ENCODE measurements around the gene ELK3.

The ELK3 gene

DNA sequence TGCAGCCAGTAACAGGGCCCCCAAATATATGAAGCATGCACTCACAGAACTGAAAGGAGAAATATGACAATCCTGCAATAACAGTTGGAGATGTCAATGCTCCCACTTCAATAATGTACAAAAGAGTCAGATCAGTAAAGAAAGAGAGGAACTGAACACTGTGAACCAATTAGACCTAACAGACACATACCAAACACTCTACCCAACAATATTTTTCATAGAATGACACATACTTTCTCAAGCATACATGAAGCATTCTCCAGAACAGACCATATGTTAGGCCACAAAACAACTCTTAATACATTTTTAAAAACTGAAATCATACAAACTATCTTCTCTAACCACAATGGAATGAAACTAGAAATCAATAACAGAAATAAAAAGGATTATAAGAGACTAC lies 80.2 kb downstream of the ELK3 start:
- no peak overlapping the region for H3K27ac ChIP-seq (ENCODE audit: low read depth, low read length, severe bottlenecking)
- peaks cover 68% of the 10 kb centered on the region for H3K36me3 ChIP-seq (ENCODE audit: control insufficient read depth, insufficient read depth, low read length)
- no peak overlapping the region for H3K4me3 ChIP-seq (ENCODE audit: extremely low read depth, insufficient read depth, low read length, poor library complexity, severe bottlenecking)
- H3K9me3 ChIP-seq (ENCODE audit: control insufficient read depth, low read length), result no peaks in the 10 kb centered on the region
- H3K4me1 ChIP-seq (ENCODE audit: control insufficient read depth, insufficient read depth, low read length, poor library complexity, severe bottlenecking), result no peaks in the 10 kb centered on the region

DNA sequence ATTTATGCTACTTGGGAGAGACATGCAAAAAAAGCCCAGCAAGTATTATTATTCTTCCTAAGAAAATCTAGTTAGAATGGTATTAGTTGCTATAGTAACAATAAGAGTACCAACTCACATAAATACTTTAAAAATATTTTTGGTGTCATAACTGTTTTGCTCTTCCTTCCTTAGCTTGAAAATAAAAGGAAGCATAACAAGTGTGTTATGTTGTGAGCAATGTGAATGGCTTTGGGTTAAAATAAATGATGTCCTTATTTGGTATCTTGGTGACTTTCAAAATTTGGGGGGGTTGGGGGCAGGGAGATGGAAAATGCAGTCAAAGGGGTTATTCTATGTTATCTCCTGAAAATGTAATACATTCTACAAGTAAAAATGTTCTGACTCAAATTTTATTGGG lies 91.0 kb downstream of the ELK3 start:
- Histone ChIP-seq H3K27ac (ENCODE audit: low read depth, low read length, severe bottlenecking) (no peak overlapping the region), H3K4me3 (ENCODE audit: extremely low read depth, insufficient read depth, low read length, poor library complexity, severe bottlenecking) (no peak overlapping the region), H3K36me3 (ENCODE audit: control insufficient read depth, insufficient read depth, low read length) (peaks cover 87% of the 10 kb centered on the region), H3K9me3 (ENCODE audit: control insufficient read depth, low read length) (no peaks in the 10 kb centered on the region), H3K4me1 (ENCODE audit: control insufficient read depth, insufficient read depth, low read length, poor library complexity, severe bottlenecking) (no peaks in the 10 kb centered on the region)

DNA sequence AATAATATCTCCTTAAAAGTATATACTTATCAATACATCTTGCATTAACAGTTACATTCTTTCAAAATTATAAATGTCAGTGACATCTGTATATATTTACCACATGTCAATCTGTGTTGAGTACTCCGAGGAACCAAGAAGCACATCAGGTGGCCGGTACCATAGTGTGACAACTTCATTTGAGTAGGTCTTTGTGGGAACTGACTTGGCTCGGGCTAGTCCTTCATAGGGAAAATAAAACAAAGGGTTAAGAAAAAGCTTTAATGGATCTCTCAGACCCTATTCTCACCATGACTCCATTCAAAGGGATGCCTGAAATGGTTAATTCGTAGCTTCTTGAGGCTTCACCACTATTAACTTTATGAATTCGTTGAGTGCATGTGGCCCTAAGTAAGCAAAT lies 94.9 kb downstream of the ELK3 start:
- no peaks in the 10 kb centered on the region for H3K4me1 ChIP-seq (ENCODE audit: control insufficient read depth, insufficient read depth, low read length, poor library complexity, severe bottlenecking)
- peaks cover 73% of the 10 kb centered on the region for H3K36me3 ChIP-seq (ENCODE audit: control insufficient read depth, insufficient read depth, low read length)
- WGBS, 2 experiments (ENCODE audit: insufficient coverage in 2 of 2), result 82% methylated on average over 2 of the region's 5 CpGs; no CpG with 5 or more reads in 1 of the 2 experiments
- H3K4me3 ChIP-seq (ENCODE audit: extremely low read depth, insufficient read depth, low read length, poor library complexity, severe bottlenecking), result no peak overlapping the region
- H3K9me3 ChIP-seq (ENCODE audit: control insufficient read depth, low read length), result no peaks in the 10 kb centered on the region
- H3K27ac ChIP-seq (ENCODE audit: low read depth, low read length, severe bottlenecking), result no peak overlapping the region

DNA sequence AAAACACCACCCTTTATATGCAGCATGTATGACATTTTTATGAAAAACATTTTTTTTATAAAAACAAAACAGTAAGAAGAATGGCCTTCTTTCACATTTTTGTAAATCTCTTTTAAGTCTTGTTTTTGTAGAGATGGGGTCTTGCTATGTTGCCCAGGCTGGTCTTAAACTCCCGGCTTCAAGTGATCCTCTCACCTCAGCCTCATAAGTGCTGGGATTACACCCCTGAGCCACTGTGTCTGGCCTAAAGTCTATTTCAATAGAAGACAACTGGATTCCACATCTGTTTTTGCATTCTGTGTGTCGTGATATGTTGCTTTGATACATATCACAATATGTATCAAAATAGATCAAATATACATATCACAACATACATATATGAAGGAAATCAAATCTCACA lies 98.9 kb downstream of the ELK3 start:
- no peaks in the 10 kb centered on the region for H3K4me1 ChIP-seq (ENCODE audit: control insufficient read depth, insufficient read depth, low read length, poor library complexity, severe bottlenecking)
- H3K9me3 ChIP-seq (ENCODE audit: control insufficient read depth, low read length), result no peaks in the 10 kb centered on the region
- H3K4me3 ChIP-seq (ENCODE audit: extremely low read depth, insufficient read depth, low read length, poor library complexity, severe bottlenecking), result no peak overlapping the region
- no peak overlapping the region for H3K27ac ChIP-seq (ENCODE audit: low read depth, low read length, severe bottlenecking)
- peaks cover 73% of the 10 kb centered on the region for H3K36me3 ChIP-seq (ENCODE audit: control insufficient read depth, insufficient read depth, low read length)
- WGBS, 2 experiments (ENCODE audit: insufficient coverage in 2 of 2), result 100% methylated on average over 1 of the region's 2 CpGs; no CpG with 5 or more reads in 1 of the 2 experiments

DNA sequence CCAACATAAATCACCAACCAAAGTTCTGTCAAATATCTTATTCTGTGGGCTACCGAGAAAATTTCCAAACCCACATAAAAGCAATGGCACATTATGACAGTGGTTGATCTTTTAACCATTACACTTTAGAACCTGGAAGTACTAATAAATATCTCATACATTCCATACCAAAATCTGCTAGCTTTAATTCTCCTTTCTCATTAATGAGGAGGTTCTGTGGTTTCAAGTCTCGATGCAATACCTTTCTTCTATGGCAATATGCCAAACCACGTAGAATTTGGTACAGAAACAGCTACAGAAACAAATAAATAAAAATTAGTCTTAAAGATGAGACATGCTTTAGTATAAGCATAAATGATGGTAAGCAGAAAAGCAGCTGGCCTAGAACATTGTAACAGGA lies 100.7 kb downstream of the ELK3 start:
- WGBS, 2 experiments (ENCODE audit: insufficient coverage in 2 of 2), result no CpG with 5 or more reads among the region's 3 CpGs
- Histone ChIP-seq H3K36me3 (ENCODE audit: control insufficient read depth, insufficient read depth, low read length) (peaks cover 65% of the 10 kb centered on the region), H3K4me3 (ENCODE audit: extremely low read depth, insufficient read depth, low read length, poor library complexity, severe bottlenecking) (no peak overlapping the region), H3K4me1 (ENCODE audit: control insufficient read depth, insufficient read depth, low read length, poor library complexity, severe bottlenecking) (no peaks in the 10 kb centered on the region), H3K9me3 (ENCODE audit: control insufficient read depth, low read length) (no peaks in the 10 kb centered on the region), H3K27ac (ENCODE audit: low read depth, low read length, severe bottlenecking) (no peak overlapping the region)

DNA sequence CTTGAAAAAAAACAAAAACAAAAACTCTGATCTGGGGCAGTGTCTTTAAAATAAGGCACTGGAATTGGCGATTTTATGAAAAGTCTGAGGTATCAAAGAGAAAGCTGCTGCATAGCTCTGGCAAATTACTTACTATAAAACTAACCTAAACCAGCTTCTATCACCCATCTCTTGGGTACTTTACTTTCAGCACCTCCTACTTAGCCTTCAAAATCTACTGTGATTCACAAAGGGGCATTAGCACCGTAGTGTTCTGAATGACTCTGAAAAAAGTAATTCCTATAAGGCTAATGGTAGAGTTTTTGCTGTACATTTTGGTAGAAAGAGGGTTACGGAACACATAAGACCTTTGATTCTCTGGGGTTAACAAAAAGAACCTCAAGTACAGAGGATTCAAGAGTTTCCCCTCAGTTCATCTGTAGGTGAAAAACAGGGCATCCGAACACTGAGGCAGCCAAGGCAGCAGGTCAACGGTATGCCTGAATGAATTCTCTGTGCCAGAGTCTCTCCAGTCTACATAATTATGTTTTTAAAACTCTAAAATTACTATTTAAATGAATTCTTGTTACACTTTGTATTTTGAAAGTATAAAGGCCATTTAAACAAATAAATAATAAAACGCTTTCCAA lies 101.5 kb downstream of the ELK3 start:
- Histone ChIP-seq H3K36me3 (ENCODE audit: control insufficient read depth, insufficient read depth, low read length) (peaks cover 66% of the 10 kb centered on the region), H3K9me3 (ENCODE audit: control insufficient read depth, low read length) (no peaks in the 10 kb centered on the region), H3K4me1 (ENCODE audit: control insufficient read depth, insufficient read depth, low read length, poor library complexity, severe bottlenecking) (no peaks in the 10 kb centered on the region), H3K27ac (ENCODE audit: low read depth, low read length, severe bottlenecking) (no peak overlapping the region), H3K4me3 (ENCODE audit: extremely low read depth, insufficient read depth, low read length, poor library complexity, severe bottlenecking) (no peak overlapping the region)
- WGBS, 2 experiments (ENCODE audit: insufficient coverage in 2 of 2), result 87 to 100% methylated on average over 2 of the region's 6 CpGs

DNA sequence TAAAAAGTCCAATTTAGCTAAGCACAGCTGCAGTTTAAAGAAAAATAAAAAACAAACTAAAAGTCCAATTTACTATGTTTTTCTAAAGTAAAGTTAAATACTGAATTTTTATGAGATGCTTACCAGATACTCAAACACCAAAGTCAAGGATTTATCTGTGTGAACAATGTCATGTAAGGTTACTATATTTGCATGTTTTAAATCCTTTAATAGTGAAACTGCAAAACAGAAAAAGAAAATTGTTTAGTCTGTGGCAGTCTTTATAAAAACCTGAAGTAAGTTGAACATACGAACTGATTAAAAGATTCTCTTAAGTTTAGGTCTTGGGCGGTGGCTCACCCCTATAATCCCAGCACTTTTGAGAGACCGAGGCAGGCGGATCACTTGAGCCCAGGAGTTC lies 103.3 kb downstream of the ELK3 start:
- 80% methylated on average over 1 of the region's 4 CpGs; no CpG with 5 or more reads in 1 of the 2 experiments for WGBS, 2 experiments (ENCODE audit: insufficient coverage in 2 of 2)
- H3K4me3 ChIP-seq (ENCODE audit: extremely low read depth, insufficient read depth, low read length, poor library complexity, severe bottlenecking), result no peak overlapping the region
- no peaks in the 10 kb centered on the region for H3K4me1 ChIP-seq (ENCODE audit: control insufficient read depth, insufficient read depth, low read length, poor library complexity, severe bottlenecking)
- H3K36me3 ChIP-seq (ENCODE audit: control insufficient read depth, insufficient read depth, low read length), result peaks cover 54% of the 10 kb centered on the region
- H3K9me3 ChIP-seq (ENCODE audit: control insufficient read depth, low read length), result no peaks in the 10 kb centered on the region
- no peak overlapping the region for H3K27ac ChIP-seq (ENCODE audit: low read depth, low read length, severe bottlenecking)

DNA sequence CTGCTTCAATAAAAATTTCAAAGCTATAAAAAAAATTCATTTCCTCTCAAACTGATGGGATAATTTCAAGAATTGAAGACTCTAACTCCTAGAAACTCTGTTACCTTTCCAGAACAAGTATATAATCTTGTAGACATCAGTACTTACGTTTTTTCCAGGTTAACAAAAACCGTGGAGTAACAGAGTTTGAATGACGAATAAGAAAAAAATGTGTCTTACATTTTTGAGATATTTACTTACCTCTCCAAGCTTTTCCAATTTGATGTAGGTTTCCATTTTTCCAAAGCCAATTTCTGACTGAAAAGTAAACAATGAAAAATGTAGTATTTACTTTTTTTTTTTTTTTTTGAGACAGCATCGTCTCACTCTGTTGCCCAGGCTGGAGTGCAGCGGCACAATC lies 105.9 kb downstream of the ELK3 start:
- Histone ChIP-seq H3K27ac (ENCODE audit: low read depth, low read length, severe bottlenecking) (no peak overlapping the region), H3K4me3 (ENCODE audit: extremely low read depth, insufficient read depth, low read length, poor library complexity, severe bottlenecking) (no peak overlapping the region), H3K9me3 (ENCODE audit: control insufficient read depth, low read length) (no peaks in the 10 kb centered on the region), H3K4me1 (ENCODE audit: control insufficient read depth, insufficient read depth, low read length, poor library complexity, severe bottlenecking) (no peaks in the 10 kb centered on the region), H3K36me3 (ENCODE audit: control insufficient read depth, insufficient read depth, low read length) (peaks cover 34% of the 10 kb centered on the region)
- 100% methylated on average over 2 of the region's 5 CpGs for WGBS, 2 experiments (ENCODE audit: insufficient coverage in 2 of 2)

DNA sequence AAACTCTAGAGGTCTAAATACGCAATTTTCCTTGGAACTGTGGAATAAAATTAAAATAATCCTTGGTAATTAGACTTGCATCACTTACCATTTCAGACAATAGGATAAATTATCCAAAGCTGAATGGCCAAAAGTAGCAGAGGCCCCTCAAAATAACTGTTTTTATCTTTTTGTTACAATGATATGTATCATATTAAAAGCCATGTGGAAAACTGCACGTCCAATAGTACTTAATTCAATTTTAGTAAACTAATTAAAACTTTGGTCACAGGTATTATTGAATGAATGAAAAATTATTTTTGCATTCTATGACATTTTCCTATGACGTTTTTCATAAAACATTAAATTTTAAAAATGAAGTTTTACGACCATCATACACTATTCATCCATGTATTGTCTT lies 107.6 kb downstream of the ELK3 start:
- no peak overlapping the region for H3K27ac ChIP-seq (ENCODE audit: low read depth, low read length, severe bottlenecking)

DNA sequence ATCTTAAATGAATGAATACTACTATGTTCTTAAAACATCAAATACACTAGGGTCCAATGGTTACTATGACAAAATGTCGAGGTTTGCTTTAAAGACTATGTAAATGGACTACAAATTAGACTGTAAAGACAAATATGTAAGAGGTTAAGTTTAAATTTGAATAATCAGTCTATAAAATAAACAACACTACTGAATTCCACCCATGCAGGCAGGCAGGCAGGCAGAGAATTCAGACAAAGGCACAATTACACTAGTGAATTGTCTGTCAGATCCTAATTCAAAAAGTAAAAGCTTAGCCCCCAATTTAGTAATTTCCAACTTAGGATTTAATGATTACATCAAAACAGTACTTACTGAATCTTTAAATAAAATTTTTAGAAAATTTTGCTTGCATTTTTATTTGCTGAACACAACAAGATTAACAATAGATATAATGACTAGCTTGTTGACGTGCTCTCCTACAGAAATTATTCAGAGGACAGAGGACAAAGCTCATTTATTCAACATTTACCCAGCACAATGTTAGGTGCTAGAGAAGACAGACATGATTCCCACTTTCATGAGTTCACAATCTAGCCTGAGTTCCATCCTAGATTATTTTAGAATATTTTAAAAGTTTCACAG lies 108.6 kb downstream of the ELK3 start:
- H3K4me1 ChIP-seq (ENCODE audit: control insufficient read depth, insufficient read depth, low read length, poor library complexity, severe bottlenecking), result no peaks in the 10 kb centered on the region
- WGBS, 2 experiments (ENCODE audit: insufficient coverage in 2 of 2), result 80% methylated on average over 1 of the region's 2 CpGs; no CpG with 5 or more reads in 1 of the 2 experiments
- no peak overlapping the region for H3K4me3 ChIP-seq (ENCODE audit: extremely low read depth, insufficient read depth, low read length, poor library complexity, severe bottlenecking)
- peaks cover 25% of the 10 kb centered on the region for H3K36me3 ChIP-seq (ENCODE audit: control insufficient read depth, insufficient read depth, low read length)
- H3K9me3 ChIP-seq (ENCODE audit: control insufficient read depth, low read length), result no peaks in the 10 kb centered on the region
- H3K27ac ChIP-seq (ENCODE audit: low read depth, low read length, severe bottlenecking), result no peak overlapping the region

More for the DNA sequence above, 107.6 kb downstream of the ELK3 start:
- H3K4me3 ChIP-seq (ENCODE audit: extremely low read depth, insufficient read depth, low read length, poor library complexity, severe bottlenecking), result no peak overlapping the region
- no CpG with 5 or more reads among the region's 4 CpGs for WGBS, 2 experiments (ENCODE audit: insufficient coverage in 2 of 2)
- H3K9me3 ChIP-seq (ENCODE audit: control insufficient read depth, low read length), result no peaks in the 10 kb centered on the region
- peaks cover 33% of the 10 kb centered on the region for H3K36me3 ChIP-seq (ENCODE audit: control insufficient read depth, insufficient read depth, low read length)
- no peaks in the 10 kb centered on the region for H3K4me1 ChIP-seq (ENCODE audit: control insufficient read depth, insufficient read depth, low read length, poor library complexity, severe bottlenecking)

DNA sequence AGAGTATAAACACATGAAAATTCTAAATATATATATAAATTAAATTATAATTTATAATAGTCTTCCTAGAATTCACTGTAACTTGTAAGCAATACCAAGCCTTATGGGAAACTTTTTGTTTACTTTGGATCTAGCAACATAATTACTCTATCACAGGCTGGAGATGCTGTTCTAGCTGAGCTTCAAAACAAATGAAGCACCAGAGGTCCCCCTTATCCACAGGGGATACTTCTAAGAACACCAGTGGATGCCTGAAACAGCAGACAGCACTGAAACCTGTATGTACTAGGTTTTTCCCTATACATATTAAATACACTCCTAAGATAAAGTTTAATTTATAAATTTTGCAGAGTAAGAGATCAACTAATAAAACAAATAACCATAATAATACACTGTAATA lies 109.5 kb downstream of the ELK3 start:
- Histone ChIP-seq H3K36me3 (ENCODE audit: control insufficient read depth, insufficient read depth, low read length) (peaks cover 29% of the 10 kb centered on the region), H3K9me3 (ENCODE audit: control insufficient read depth, low read length) (no peaks in the 10 kb centered on the region), H3K27ac (ENCODE audit: low read depth, low read length, severe bottlenecking) (no peak overlapping the region), H3K4me1 (ENCODE audit: control insufficient read depth, insufficient read depth, low read length, poor library complexity, severe bottlenecking) (no peaks in the 10 kb centered on the region), H3K4me3 (ENCODE audit: extremely low read depth, insufficient read depth, low read length, poor library complexity, severe bottlenecking) (no peak overlapping the region)
